ENCODE measurements around the gene KCNH1.
A peak's percentile ranks its signal among the peaks of the same experiment; 100 is the strongest.

Gene KCNH1

DNA sequence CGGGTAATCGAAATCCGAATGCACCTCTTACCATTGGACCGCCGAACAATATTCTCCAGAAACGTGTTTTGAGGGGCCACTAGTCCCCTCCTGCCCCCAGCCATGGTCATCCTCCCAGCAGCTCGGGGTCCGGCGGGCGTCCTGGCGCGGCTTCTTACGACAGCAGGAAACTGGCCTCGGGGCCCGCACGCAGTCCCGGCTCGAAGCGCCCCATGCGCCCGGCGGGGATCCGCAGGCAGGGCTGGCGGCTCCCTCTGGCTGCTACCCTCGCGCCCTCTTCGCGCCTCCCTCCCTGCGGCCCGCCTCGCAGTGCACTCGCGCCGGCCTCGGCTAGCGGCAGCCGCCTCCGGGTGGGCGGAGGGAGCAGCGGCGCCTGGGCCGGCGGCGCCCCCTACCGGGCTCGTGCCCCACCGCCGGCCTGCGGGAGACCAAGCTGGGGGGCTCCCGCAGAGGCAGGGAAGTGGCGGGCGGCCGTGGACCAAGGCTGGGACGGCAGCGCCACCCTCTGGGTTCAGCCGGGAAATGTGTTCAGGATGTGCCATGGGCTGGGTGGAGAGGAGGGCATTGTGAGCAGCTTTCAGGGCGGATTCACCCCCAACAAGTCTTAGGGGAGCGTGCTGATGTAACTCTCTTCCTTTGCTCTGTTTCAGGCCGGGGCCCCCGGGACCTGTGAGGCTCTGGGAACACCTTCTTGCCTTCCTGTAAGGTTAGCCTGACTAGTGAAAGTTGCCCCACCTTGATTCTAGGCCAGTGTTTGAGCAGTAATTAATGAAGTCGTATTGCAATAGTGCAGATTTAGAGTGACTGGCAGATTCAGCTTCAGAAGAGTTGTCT lies at the start of gene KCNH1:
Gene KCNH1 (minus strand): TSS at position 313 of the 834 bp plus-strand sequence. CDS start 203 bp downstream, at position 110.
- peak within 1 kb of the TSS; percentile 42 for H3K4me3 ChIP-seq (ENCODE audit: low read depth, low read length)

GRCh38 chr1:211182746-211183145 lies 48.8 kb upstream of the KCNH1 start:
- H3K4me3 ChIP-seq (ENCODE audit: low read depth, low read length) = no peak overlapping the region

DNA sequence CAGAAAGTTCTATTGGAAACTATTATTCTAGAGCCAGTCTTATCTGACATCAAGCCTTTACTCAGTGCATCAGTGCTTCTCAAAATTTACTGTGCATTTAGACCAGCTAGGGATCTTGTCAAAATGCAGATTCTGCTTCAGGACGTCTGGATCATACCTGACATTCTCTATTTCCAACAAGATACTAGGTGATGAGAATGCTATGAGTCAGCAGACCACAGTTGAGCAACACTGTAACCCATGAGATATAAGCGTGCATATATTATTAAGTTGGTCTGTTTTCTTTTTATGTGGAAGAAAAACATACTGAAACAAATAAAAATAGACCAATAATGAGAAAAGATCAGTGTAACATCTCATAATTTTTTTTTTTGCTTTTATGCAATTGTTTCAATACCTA lies 40.4 kb upstream of the KCNH1 start:
- no peak overlapping the region for H3K4me3 ChIP-seq (ENCODE audit: low read depth, low read length)

GRCh38 chr1:211172657-211173056 lies 38.7 kb upstream of the KCNH1 start:
- H3K4me3 ChIP-seq (ENCODE audit: low read depth, low read length) = no peak overlapping the region

DNA sequence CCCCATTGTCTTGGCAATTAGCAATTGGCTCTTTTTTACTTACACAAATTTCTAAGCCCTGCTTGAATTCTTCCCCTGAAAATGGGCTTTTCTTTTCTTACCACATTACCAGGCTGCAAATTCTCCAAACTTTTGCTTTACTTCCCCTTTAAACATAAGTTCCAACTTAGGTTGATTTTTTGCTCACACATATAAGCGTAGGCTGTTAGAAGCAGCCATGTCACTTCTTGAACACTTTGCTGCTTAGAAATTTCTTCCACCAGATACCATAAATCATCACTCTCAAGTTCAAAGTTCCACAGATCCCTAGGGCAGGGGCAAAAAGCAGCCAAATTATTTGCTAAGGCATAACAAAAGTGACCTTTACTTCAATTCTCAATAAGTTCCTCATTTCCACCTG lies 35.4 kb upstream of the KCNH1 start:
- no peak overlapping the region for H3K4me3 ChIP-seq (ENCODE audit: low read depth, low read length)

- H3K4me3 ChIP-seq (ENCODE audit: low read depth, low read length) = no peak overlapping the region
These were observed 24.9 kb upstream of the KCNH1 start for GRCh38 chr1:211158866-211159265.

DNA sequence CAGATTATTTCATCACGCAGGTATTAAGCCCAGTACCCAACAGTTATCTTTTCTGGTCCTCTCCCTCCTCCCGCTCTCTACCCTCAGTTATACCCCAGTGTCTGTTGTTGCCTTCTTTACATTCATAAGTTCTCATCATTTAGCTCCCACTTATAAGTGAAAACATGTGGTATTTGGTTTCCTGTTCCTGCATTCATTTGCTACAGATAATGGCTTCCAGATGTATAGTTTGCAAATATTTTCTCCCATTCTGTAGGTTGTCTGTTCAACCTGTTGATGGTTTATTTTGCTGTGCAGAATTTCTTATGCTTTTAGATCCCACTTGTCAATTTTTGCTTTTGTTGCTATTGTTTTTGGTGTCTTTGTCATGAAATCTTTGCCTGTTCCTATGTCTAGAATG lies 21.1 kb upstream of the KCNH1 start:
- no peak overlapping the region for H3K4me3 ChIP-seq (ENCODE audit: low read depth, low read length)

GRCh38 chr1:211153932-211154331 lies 20.0 kb upstream of the KCNH1 start:
- no peak overlapping the region for H3K4me3 ChIP-seq (ENCODE audit: low read depth, low read length)

DNA sequence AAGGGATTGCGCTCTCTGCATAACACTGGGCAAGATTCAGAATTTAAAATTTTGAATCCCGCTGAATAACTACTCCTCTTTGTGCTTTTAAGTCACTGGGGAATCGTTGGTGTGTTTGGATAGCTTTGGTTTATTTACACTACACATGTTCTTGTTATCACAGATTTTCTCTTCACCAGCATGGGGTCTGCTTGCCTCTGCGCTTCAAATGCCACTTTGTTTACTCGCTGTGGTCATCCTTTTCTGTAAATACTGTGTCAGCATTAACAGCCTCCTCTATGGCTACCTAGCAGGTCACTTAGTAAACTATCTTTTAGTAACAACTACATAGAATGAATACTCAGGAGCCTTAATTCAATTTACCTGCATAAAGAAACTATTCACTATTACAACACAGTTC lies 14.4 kb upstream of the KCNH1 start:
- no peak overlapping the region for H3K4me3 ChIP-seq (ENCODE audit: low read depth, low read length)

DNA sequence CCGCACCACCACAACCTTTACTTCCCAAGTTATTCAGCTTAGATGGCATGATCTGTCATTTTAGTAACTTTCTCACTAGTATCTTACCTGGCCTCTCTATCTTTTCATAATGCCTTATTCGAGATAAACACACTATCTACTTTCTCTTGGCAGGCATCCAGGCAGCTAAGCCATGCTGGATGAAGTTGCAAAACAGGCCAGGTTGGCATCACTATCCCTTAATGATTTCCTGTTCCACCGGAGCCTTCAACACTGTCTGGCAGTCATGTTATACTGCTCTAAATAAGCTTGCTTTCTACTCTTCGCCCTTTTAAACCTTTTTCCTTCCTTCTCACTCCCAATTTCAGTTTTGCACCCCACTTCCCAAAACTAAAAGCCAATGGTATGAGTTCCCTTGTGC lies 12.0 kb upstream of the KCNH1 start:
- no peak overlapping the region for H3K4me3 ChIP-seq (ENCODE audit: low read depth, low read length)

GRCh38 chr1:211135342-211135950 lies 1.5 kb upstream of the KCNH1 start:
- H3K4me3 ChIP-seq (ENCODE audit: low read depth, low read length) = no peak overlapping the region

DNA sequence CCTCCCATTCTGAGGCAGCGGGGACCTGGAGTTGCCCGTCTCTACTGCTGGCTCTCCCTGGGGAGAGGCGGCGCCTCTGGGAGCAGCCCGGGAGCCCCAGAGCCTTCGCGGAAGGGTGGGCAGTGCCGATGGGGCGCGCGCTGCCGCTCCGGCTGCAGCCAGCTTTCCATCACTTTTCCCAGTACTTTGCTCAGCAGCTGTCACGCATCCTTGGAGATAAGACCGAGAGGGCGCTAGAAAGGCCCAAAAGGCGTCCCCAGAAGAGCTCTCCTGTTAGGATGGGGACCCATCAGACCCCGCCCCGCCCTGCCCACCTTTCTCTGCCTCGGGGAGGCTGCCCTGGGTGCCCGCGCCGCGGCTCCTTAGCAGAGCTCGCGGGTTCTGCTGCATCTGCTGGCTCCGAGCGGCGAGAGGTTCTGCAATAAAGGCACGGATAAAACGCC lies 534 bp downstream of the KCNH1 start:
- peak overlapping the region; percentile 42 for H3K4me3 ChIP-seq (ENCODE audit: low read depth, low read length)

DNA sequence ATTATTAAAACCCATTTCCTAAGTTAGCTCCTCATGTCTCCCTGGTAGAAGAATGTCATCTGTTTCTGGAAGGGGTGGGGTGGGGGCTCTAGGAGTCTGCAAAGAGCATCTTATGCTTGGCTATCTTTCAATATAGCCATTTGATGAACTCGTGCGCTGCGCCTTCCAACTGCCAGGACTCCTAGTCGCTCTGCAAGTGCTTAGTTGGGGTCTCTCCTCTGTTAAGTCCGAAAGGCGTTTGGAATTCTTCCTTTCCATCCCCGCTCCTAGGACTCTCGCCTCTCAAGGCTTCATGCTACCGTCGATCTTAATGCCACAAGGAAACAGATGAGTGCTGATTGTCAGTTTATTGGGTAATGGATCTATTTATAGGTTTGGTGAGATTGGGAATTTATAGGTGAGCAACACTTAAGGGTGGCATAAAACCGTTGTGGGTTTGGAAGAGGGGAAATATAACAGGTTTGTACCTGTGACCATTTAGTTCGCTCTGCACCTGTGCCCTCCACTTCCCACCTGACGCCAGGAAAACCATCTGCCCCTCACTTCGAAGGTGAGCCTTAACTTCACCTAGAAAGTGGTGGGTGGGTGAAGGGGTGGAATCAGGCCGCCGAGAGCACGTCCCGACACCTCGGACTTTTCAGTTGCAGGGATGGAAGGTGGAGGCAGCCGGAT lies 1.1 kb downstream of the KCNH1 start:
- H3K4me3 ChIP-seq (ENCODE audit: low read depth, low read length) = peak overlapping the region; percentile 42

- no peak overlapping the region for H3K4me3 ChIP-seq (ENCODE audit: low read depth, low read length)
These were observed 4.2 kb downstream of the KCNH1 start for GRCh38 chr1:211129776-211130175.

GRCh38 chr1:211127166-211127565 lies 6.8 kb downstream of the KCNH1 start:
- no peak overlapping the region for H3K4me3 ChIP-seq (ENCODE audit: low read depth, low read length)

- H3K4me3 ChIP-seq (ENCODE audit: low read depth, low read length) = no peak overlapping the region
These were observed 7.3 kb downstream of the KCNH1 start for GRCh38 chr1:211126622-211127021.

GRCh38 chr1:211118407-211119102 lies 15.4 kb downstream of the KCNH1 start:
- H3K4me3 ChIP-seq (ENCODE audit: low read depth, low read length) = no peak overlapping the region

DNA sequence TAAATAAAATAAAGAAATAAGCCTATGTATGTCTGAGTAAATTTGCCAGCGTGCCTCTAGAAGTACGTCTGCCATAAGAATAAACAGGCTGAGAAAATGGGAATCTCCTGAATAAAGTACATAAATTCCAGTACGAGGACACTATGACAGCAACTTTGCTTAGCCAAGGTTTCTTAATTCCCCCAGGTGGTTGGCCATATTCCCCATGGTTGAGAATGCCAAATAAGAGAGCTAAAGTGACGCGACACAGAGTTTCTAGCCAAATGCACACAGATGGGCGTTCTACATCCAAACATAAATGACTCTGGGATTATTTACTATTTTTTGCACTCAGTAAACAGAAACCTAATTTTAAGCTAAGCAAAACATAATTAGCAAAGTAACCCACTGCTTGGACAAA lies 19.5 kb downstream of the KCNH1 start:
- no peak overlapping the region for H3K4me3 ChIP-seq (ENCODE audit: low read depth, low read length)

DNA sequence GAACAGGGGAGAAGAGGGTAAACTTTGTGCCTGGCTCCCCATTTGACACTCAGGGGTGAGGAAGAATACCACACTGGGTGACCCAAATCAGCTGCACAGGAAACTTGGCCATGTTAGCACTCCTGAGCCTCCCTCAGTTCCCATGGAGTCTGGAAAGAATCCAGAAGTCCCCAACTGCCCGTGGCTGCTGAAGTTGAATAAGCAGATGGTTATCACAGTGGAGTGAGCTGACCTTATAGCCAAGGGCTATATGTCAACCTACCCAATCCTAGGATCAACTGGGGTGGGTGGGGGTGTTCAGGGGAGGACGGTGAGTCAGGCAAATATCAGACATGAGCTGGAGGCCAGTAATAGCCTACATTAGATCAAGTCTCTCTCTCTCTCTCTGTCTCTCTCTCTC lies 20.4 kb downstream of the KCNH1 start:
- H3K4me3 ChIP-seq (ENCODE audit: low read depth, low read length) = no peak overlapping the region

- H3K4me3 ChIP-seq (ENCODE audit: low read depth, low read length) = no peak overlapping the region
These were observed 22.6 kb downstream of the KCNH1 start for GRCh38 chr1:211111351-211111750.

GRCh38 chr1:211101481-211101880 lies 32.5 kb downstream of the KCNH1 start:
- no peak overlapping the region for H3K4me3 ChIP-seq (ENCODE audit: low read depth, low read length)
